SK-MEL-5 (cell line): ENCODE data around the gene ZNF470. TPM values are rescaled to one million over a fixed set of nuclear protein-coding genes. Genes with fewer than 3 reads are reported as not detected.

Experiments
- DNase-seq: peaks from one replicate; pipeline ENCODE4 v3.0.0-alpha.2; 2016; ENCODE audit warnings: low read depth, low spot score
- in situ Hi-C: cut with HindIII; loops from 2 replicates; pipeline ENCODE4 v1.10.0; 2016; ENCODE audit warnings: low sequenced_read_pairs, high pct_unique_total_duplicates, low pct_unique_long_range_greater_than_20kb
- total RNA-seq: library from RNA; depleted of rRNA; stranded (reverse); fragments of >200 nt; shearing (Covaris generic); gene quantifications from 2 replicates; pipeline ENCODE4 v1.2.3, GENCODE V29; 2014; rRNA removed

Gene ZNF470
- total RNA-seq, 1 experiment from 2014 or later, result 3.4 TPM

DNA sequence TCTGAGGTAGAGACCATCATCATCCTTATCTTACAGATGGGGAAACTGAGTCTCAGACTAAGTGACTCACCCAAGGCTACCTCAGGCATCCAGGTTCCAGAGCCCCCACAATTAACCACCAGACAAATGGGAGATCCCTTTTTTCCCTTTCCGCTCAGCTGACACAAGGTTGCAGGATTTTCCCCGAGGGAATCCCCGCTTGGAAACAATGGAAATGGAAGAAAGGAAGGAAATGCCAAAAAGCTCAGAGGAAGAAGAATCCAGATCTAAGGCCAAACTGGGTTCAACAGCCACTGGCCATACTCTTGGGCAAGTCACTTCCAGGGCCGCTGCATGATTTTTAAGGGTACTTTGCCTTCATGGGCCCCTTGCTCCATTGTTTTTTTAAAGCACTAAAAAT lies 29.4 kb downstream of the ZNF470 start:
- in situ Hi-C loops, result no loop called here
- no peak for DNase-seq

DNA sequence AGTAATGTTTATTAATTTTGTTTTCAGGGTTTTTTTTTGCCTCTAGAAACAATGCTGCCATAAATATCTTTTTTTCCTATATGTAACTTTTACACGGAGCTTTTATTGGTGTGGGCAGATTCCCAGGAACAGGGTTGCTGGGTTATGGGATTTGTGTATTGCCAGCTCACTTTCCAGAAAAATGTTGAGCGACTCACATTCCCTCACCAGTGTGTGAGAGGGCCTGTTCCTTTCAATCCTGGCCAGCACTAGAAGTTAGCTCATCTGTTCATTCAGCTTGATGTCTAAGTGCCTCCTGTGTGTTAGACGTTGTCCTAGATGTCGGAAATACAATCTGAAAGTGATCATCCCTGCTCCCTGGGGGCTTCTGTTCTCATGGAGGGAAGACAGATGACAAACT lies 30.4 kb downstream of the ZNF470 start:
- in situ Hi-C loops, result no loop called here
- DNase-seq, result no peak

DNA sequence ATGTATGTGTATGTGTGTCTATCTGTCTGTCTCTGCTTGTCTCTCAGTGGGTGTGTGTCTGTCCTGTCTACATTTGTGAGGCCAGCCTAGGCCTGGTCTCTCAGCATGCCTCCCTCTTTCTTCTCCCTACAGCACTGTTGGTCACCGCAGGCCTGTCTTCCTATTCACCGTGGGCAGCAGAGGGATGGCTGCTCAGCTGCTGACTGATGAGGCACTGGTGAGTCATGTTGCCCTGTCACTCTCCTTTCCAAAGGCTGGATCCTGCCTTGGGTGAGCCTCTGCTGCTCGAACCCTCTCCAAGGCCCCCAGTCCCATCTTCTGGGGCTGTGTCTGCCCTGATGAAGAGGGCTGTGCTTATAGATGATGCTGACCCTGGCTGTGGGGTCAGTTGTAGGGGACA lies 34.1 kb downstream of the ZNF470 start:
- in situ Hi-C loops, result no loop called here

DNA sequence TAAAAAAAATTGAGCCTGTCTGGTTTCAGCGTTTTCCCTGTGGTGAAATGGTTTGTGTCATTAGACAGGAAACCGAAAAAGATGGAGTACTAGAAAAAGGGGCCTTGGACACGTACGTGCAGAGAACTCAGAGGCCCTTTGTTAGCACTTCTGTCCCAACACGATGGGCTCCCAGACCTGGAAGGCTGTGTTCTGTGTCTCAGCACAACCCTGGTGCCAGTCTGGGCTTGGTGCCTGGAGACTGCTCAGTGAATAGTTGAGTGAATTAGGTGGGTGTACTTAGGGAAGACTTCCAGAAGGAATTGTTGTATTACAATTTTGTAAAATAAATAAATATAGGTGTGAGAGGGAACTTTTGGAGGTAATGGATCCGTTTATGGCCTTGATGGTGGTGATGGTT lies 36.6 kb downstream of the ZNF470 start:
- DNase-seq, result no peak
- in situ Hi-C loops, result no loop called here

More for the DNA sequence above, 34.1 kb downstream of the ZNF470 start:
- no peak for DNase-seq

DNA sequence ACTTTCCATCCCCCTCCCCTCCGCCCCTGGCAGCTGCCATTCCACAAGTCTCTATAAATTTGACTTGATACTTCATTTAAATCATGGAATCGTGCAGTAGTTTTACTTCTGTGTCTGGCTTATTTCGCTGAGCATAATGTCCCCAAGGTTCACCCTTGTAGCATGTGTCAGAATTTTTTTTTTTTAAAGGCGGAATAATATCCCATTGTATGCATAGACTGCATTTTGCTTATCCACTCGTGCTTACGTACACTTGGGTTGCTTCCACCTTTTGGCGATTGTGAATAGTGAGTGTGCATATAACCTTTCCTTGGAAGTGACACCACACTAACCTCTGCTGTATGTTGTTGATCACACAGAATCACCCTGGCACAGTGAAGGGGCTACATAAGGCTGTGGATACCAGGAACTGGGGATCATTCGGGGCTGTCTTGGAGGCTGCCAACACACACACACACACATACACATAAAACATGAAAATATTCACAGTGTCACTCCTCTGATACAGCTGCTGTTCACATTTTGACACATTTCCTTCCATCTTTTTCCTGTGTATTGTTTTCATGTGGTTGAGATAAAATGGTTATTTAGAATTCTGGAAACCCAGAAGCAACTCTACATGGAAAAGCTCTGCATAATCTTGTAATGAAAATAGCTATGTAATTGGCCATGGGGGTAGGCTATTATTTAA lies 41.2 kb downstream of the ZNF470 start:
- in situ Hi-C loops, result no loop called here
- no peak for DNase-seq

DNA sequence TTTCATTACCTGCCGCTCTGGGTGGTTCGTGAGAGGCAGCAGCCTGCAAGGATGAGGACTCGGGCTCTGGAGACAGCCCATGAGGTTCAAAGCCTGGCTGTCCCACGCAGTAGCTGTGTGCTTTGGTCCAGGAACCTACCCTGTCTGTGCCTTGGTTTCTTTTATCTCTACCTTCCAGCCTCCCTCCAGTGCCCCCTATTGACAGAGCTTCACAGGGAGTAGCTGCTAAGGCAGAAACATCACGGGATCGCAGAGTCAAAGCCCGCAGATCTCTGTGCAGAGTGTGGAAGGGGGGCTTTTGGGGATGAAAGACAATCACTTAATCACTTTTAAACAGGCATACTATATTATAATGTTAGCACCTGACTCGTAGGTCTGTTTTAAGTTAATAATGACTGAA lies 44.0 kb downstream of the ZNF470 start:
- no peak for DNase-seq
- in situ Hi-C loops, result no loop called here

DNA sequence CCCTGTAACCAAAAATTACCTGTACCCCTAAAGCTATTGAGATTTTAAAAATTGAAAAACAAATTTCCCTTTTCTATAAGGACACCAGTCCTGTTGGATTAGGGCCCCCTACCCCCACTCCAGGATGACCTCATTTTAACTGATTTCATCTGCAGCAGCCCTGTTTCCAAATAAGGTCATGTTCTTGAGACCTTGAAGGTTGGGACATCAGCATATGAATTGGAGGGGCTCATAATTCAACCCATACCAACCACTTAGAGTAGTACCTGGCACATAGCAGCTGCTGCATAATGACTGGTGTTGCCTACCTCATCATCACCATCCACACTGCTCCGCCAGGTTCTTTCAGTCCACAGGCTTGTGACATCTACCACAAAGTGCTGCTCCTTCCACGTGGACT lies 45.5 kb downstream of the ZNF470 start:
- DNase-seq, result no peak
- in situ Hi-C loops, result no loop called here

DNA sequence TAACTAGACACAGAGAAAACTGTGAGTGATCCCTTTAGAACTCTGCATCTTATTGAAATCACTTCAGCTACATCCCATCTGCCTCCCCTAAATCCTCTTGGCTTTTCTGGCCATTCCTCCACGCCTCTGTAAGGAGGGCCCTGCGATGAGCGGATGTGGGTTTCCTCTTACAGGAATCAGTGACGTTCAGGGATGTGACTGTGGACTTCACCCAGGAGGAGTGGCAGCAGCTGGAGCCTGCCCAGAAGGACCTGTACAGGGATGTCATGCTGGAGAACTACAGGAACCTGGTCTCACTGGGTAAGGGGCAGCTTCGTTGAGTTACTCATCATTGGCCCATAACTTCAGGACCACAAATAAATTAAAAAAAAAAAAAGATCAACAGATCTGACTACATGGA lies 46.4 kb downstream of the ZNF470 start:
- in situ Hi-C loops, result no loop called here
- DNase-seq, result no peak

DNA sequence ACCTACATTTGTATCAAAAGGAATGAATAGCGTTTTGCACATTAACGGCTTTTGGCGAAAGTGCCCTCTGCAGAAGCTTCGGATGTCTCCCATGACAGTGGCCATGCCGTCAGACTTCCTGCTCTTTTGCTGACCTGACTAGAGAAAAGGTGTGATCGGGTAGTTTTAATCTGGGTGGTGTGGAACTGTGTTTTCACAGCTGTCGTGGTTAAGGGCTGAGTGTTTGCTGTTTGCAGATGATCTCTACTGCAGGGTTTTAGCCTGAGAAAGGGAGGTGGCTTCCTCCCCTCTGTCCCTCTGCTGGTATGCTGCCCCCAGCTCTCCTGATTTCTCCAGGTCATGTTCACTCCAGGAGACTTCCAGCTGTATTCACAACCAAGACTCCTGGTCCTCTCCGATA lies 50.3 kb downstream of the ZNF470 start:
- in situ Hi-C loops, result no loop called here
- no peak for DNase-seq

DNA sequence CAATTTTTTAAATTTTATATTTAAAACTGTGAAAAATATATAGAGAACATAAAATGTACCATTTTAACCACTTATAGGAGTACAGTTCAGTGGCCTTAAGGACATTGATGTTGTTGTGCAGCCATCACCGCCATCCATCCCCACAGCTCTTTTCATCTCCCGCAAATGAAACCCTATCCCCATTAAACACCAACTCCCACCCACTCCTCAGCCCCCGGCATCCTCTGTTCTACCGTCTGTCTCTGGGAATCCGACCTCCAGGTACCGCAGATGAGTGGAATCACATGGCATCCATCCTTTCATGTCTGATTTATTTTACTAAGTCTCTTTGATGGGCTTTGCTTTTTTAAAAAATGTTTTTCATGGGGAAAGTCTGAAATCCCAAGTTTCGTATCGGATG lies 51.9 kb downstream of the ZNF470 start:
- no peak for DNase-seq
- in situ Hi-C loops, result no loop called here

DNA sequence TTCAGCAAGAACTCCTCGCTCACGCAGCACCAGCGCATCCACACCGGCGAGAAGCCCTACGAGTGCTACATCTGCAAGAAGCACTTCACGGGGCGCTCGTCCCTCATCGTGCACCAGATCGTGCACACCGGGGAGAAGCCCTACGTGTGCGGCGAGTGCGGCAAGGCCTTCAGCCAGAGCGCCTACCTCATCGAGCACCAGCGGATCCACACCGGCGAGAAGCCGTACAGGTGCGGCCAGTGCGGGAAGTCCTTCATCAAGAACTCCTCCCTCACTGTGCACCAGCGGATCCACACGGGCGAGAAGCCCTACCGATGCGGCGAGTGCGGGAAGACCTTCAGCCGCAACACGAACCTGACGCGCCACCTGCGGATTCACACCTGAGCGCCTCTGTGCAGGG lies 55.1 kb downstream of the ZNF470 start:
- DNase-seq, result no peak
- in situ Hi-C loops, result no loop called here

DNA sequence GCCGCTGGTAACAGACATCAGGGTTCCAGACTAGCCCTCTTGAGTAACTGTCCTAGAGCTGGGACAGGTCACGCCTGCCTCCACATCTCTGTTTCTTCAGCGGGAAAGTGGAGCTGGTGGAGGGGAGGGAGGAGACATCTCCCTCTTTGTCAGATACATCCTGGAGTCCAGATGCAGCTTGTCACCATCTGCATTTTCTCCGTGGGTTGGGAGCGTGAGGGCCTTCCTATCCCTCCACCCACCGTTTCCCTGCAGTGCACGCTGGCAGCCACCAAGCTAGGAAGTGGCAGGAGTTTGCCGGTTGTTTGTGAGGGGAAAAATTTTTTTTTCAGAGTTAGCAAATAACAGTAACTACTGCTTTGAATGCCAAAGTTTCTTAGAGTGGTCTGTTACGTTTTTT lies 55.7 kb downstream of the ZNF470 start:
- no peak for DNase-seq
- in situ Hi-C loops, result no loop called here

DNA sequence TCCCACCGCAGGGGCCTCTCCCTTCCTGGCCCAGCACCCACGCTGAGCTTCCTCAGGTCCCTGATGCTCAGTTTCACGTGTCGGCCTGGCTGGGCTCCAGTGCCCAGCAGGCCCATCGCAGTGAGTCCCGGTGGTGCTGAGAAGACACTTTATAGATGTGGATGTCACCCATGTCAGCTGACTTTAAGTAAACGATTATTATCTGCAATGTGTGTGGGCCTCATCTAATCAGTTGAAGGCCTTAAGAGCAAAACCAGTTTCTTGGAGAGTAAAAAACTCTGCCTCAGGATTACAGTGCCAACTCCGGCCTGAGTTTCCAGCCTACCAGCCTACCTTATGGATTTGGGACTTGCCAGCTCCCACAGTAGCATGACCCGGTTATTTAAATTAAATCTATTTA lies 58.4 kb downstream of the ZNF470 start:
- in situ Hi-C loops, result no loop called here
- DNase-seq, result no peak

DNA sequence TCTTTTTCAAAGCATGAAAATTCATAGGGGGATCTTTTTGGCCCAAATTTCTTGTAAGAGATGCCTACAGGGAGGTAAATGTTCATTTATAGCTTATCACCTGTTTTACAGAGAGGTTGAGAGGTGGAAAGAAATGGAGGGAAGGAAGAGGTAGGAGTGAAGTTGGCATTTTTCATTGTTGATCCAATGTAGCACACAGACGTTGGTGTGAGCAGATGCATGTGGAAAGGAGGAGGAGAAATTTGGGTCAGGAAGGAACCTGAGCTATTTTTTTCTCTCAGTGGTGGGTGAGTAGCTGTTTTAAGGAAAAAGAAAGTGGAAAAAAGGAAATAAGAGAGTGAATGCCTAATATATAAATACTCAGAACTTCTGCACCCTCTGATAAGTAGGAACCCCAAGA lies 65.8 kb downstream of the ZNF470 start:
- in situ Hi-C loops, result no loop called here
- no peak for DNase-seq

DNA sequence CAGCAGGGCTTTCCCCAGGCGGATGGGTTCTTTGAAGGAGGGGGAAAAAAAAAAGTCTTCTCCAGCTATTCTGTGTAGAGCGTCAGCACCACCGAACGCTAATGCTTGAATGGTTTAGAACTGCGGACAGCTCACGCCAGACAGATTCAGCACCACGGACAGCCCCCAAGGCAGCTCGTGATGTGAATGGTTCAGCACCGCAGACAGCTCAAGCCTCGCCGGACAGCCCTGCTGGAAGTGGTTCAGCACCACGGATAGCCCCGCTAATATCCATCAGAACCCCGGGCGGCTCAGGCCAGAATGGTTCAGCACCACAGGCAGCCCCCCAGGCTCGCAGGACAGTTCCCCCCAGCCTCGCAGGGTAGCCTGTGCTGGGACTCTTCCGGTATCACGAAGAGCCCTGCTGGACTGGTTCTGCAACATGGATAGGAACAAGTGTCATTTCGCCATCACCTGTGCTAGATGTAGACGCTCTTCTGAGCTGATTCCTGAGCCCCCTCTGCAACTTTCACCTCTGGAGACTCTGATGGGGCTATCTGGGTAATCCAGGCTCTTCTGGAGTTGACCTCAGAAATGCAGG lies 70.8 kb downstream of the ZNF470 start:
- in situ Hi-C loops, result no loop called here
- peak; percentile 39 for DNase-seq

Other genes starting within 250 kb of the ZNF470 start
- 0.77 and 1.6 TPM in 2 replicates for gene ZNF582, start 173.9 kb upstream of the ZNF470 start, total RNA-seq
- 1.2 and 2.3 TPM in 2 replicates for gene ZNF583, start 163.1 kb upstream of the ZNF470 start, total RNA-seq
- gene ZNF667, start 90.1 kb upstream of the ZNF470 start, total RNA-seq, result 2.5 and 4.1 TPM in 2 replicates
- 0.88 and 1.0 TPM in 2 replicates for gene ZNF471, start 59.6 kb upstream of the ZNF470 start, total RNA-seq
- gene ZFP28, start 28.5 kb upstream of the ZNF470 start, total RNA-seq, result 2.7 and 2.8 TPM in 2 replicates
- gene ZNF71, start 27.8 kb downstream of the ZNF470 start, total RNA-seq, result 5.8 and 8.8 TPM in 2 replicates
- not detected in 2 replicates for gene SMIM17, start 75.7 kb downstream of the ZNF470 start, total RNA-seq
- gene ZNF835, start 104.3 kb downstream of the ZNF470 start, total RNA-seq, result 0.08 TPM in 1 of 2 replicates, not detected in the other